HCT116 (cell line): Measurements from ENCODE around the gene PDLIM3. TPM values are rescaled to one million over a fixed set of nuclear protein-coding genes. Genes with fewer than 3 reads are reported as not detected.

Source experiments
- ATAC-seq: fragments of 200-7000 bp; cut with Tn5 transposase; 2 replicates; pipeline ENCODE4 v1.9.1; 2020; ENCODE audit warnings: mild to moderate bottlenecking, moderate library complexity
- BruUV-seq: library from RNA; stranded (reverse); fragments of 400-500 nt; replicated peaks from 2 replicates; lab custom pipeline; 2021; lab: Mats Ljungman, UMichigan
- CTCF ChIA-PET: fragments of 300-600 bp; sonication (Branson Sonifier 250); formaldehyde crosslinking; loops from one replicate; lab custom pipeline; 2021; ENCODE audit warnings: antibody characterized with exemption; lab: Charles Lee
- POLR2A ChIA-PET: fragments of 300-600, 350-600 bp; sonication (Branson Sonifier 250); formaldehyde crosslinking; loops from one replicate; lab custom pipeline; 2021; ENCODE audit warnings: antibody characterized with exemption; lab: Charles Lee
- RAD21 ChIA-PET, 2 experiments: fragments of 300-600 bp; sonication (Branson Sonifier 250); formaldehyde crosslinking; loops; one replicate each; lab custom pipeline; 2023; ENCODE audit warnings: low total read pairs in 2 of 2; ENCODE audit not compliant: uncharacterized antibody in 2 of 2, unreplicated experiment in 2 of 2, low non-redundant PET in 1 of 2; lab: Charles Lee
- DNase-seq: peaks from one replicate; pipeline ENCODE4 v3.0.0-alpha.2; 2010; ENCODE audit warnings: low read depth, low spot score
- H2AFZ ChIP-seq: fragments of 200-600 bp; shearing (Covaris generic), sonication (generic); 2 replicates; pipeline ENCODE4 v1.6.1; 2017; ENCODE audit warnings: low read depth, mixed run types, mixed read lengths, antibody characterized with exemption, low read length; ENCODE audit not compliant: poor library complexity, severe bottlenecking
- H3K27ac ChIP-seq: 2 replicates; pipeline ENCODE4 v1.5.1; 2012; ENCODE audit warnings: low read depth, low read length
- H3K27me3 ChIP-seq: fragments of 200-600 bp; sonication (generic); 2 replicates; pipeline ENCODE4 v1.6.1; 2016; ENCODE audit warnings: mixed run types, low read length, mixed read lengths; ENCODE audit not compliant: insufficient read depth
- H3K36me3 ChIP-seq, 2 experiments: fragments of 200-500 bp in 1 of 2; fragments of 200-600 bp in 1 of 2; sonication (Bioruptor generic) in 1 of 2; sonication (generic) in 1 of 2; 2 replicates each; pipeline versions ENCODE4 v1.5.1 to v1.6.1; 2014 to 2016; ENCODE audit warnings: low read length in 2 of 2, inconsistent platforms in 1 of 2, mixed read lengths in 1 of 2, mixed run types in 1 of 2; ENCODE audit not compliant: insufficient read depth in 2 of 2, control insufficient read depth in 1 of 2
- H3K4me1 ChIP-seq, 2 experiments: fragments of 200-600 bp in 1 of 2; sonication (generic) in 1 of 2; 2 replicates each; pipeline versions ENCODE4 v1.5.1 to v1.6.1; 2012 to 2017; ENCODE audit warnings: low read length in 2 of 2, inconsistent platforms in 1 of 2, mild to moderate bottlenecking in 1 of 2, mixed read lengths in 1 of 2, mixed run types in 1 of 2, moderate library complexity in 1 of 2; ENCODE audit not compliant: insufficient read depth in 2 of 2, control insufficient read depth in 1 of 2
- H3K4me2 ChIP-seq: fragments of 200-600 bp; sonication (generic); 2 replicates; pipeline ENCODE4 v1.6.1; 2017; ENCODE audit warnings: mixed run types, low read length, mixed read lengths
- H3K4me3 ChIP-seq, 2 experiments: fragments of 200-600 bp in 1 of 2; sonication (generic) in 1 of 2; replicated peaks in 1 of 2; 2 replicates each; pipeline ENCODE4 v1.5.1; 2011 to 2016; ENCODE audit warnings: low read length in 2 of 2, control low read depth in 1 of 2, low read depth in 1 of 2, mild to moderate bottlenecking in 1 of 2, mixed read lengths in 1 of 2, mixed run types in 1 of 2
- H3K79me2 ChIP-seq: fragments of 200-600 bp; sonication (generic); 2 replicates; pipeline ENCODE4 v1.6.1; 2017; ENCODE audit warnings: mild to moderate bottlenecking, mixed run types, low read length, moderate library complexity, mixed read lengths; ENCODE audit not compliant: insufficient read depth
- H3K9ac ChIP-seq: fragments of 200-600 bp; sonication (generic); 2 replicates; pipeline ENCODE4 v1.6.1; 2016; ENCODE audit warnings: low read length, mixed read lengths
- H3K9me2 ChIP-seq: fragments of 200-600 bp; sonication (generic), shearing (Covaris generic); 2 replicates; pipeline ENCODE4 v1.6.1; 2017; ENCODE audit warnings: mixed run types, mild to moderate bottlenecking, moderate library complexity; ENCODE audit not compliant: insufficient read depth
- H3K9me3 ChIP-seq, 2 experiments: fragments of 200-500 bp in 1 of 2; fragments of 200-600 bp in 1 of 2; sonication (Bioruptor generic) in 1 of 2; sonication (generic) in 1 of 2; 2 replicates each; pipeline ENCODE4 v1.6.1; 2014 to 2017; ENCODE audit warnings: low read length in 2 of 2, mixed read lengths in 2 of 2, inconsistent platforms in 1 of 2, low read depth in 1 of 2, mild to moderate bottlenecking in 1 of 2, mixed run types in 1 of 2, moderate library complexity in 1 of 2; ENCODE audit not compliant: control insufficient read depth in 1 of 2, insufficient read depth in 1 of 2
- H4K20me1 ChIP-seq: fragments of 200-600 bp; sonication (generic), shearing (Covaris generic); 2 replicates; pipeline ENCODE4 v1.6.1; 2017; ENCODE audit warnings: mixed run types, mild to moderate bottlenecking, moderate library complexity; ENCODE audit not compliant: insufficient read depth
- ATF3 ChIP-seq: IDR thresholded peaks from 2 replicates; pipeline ENCODE4 v1.6.1; 2012
- CBX3 ChIP-seq: IDR thresholded peaks from 2 replicates; pipeline ENCODE4 v1.6.1; 2012; ENCODE audit warnings: low read depth
- CEBPB ChIP-seq: IDR thresholded peaks from 2 replicates; pipeline ENCODE4 v1.6.1; 2012; ENCODE audit warnings: low read depth
- CTCF ChIP-seq, 3 experiments: fragments of 200-600 bp in 1 of 3; sonication (generic) in 1 of 3; IDR thresholded peaks in 2 of 3; conservative IDR thresholded peaks in 1 of 3; 2 replicates each; pipeline ENCODE4 v1.5.1; 2012 to 2017; ENCODE audit warnings: low read depth in 2 of 3, low read length in 2 of 3, antibody characterized with exemption in 1 of 3, borderline replicate concordance in 1 of 3, control low read depth in 1 of 3, mild to moderate bottlenecking in 1 of 3, mixed read lengths in 1 of 3, mixed run types in 1 of 3, moderate library complexity in 1 of 3; ENCODE audit not compliant: insufficient read depth in 1 of 3
- EGR1 ChIP-seq: IDR thresholded peaks from 2 replicates; pipeline ENCODE4 v1.6.1; 2012; ENCODE audit warnings: low read depth
- ELF1 ChIP-seq: IDR thresholded peaks from 2 replicates; pipeline ENCODE4 v1.6.1; 2012; ENCODE audit warnings: low read depth, borderline replicate concordance
- JUND ChIP-seq: IDR thresholded peaks from 2 replicates; pipeline ENCODE4 v1.6.1; 2012
- MAX ChIP-seq: IDR thresholded peaks from 2 replicates; pipeline ENCODE4 v1.6.1; 2012
- POLR2AphosphoS5 ChIP-seq: IDR thresholded peaks from 2 replicates; pipeline ENCODE4 v1.6.1; 2011; ENCODE audit warnings: mild to moderate bottlenecking, low read depth, low read length, moderate library complexity
- RAD21 ChIP-seq: IDR thresholded peaks from 2 replicates; pipeline ENCODE4 v1.6.1; 2012; ENCODE audit warnings: low read depth, mild to moderate bottlenecking
- SIN3A ChIP-seq: IDR thresholded peaks from 2 replicates; pipeline ENCODE4 v1.6.1; 2012; ENCODE audit warnings: low read depth
- SP1 ChIP-seq: IDR thresholded peaks from 2 replicates; pipeline ENCODE4 v1.6.1; 2012; ENCODE audit warnings: low read depth
- TCF7L2 ChIP-seq: IDR thresholded peaks from 2 replicates; pipeline ENCODE4 v1.7.0; 2011; ENCODE audit warnings: borderline replicate concordance, inconsistent platforms; ENCODE audit not compliant: insufficient read depth, insufficient read length; ENCODE audit errors: extremely low read depth
- YY1 ChIP-seq: IDR thresholded peaks from 2 replicates; pipeline ENCODE4 v1.6.1; 2011; ENCODE audit warnings: low read length, low read depth, moderate library complexity, mild to moderate bottlenecking; ENCODE audit not compliant: insufficient replicate concordance; ENCODE audit errors: extremely low read depth
- ZBTB33 ChIP-seq: IDR thresholded peaks from 2 replicates; pipeline ENCODE4 v1.6.1; 2011; ENCODE audit warnings: mild to moderate bottlenecking, low read length, moderate library complexity; ENCODE audit not compliant: insufficient replicate concordance; ENCODE audit errors: extremely low read depth
- ZNF274 ChIP-seq: fragments of 200-500 bp; sonication (Bioruptor generic); IDR thresholded peaks from 2 replicates; pipeline ENCODE4 v1.6.1; 2014; ENCODE audit warnings: mild to moderate bottlenecking, low read depth, low read length, inconsistent platforms
- intact Hi-C: fragments of 100-400 bp; cut with micrococcal nuclease; formaldehyde crosslinking; loops from 2 replicates; pipeline ENCODE4 v1.10.0; 2022
- total RNA-seq: library from RNA; stranded (reverse); gene quantifications from one replicate; pipeline ENCODE4 v1.2.1, GENCODE V29; 2021; ENCODE audit not compliant: unreplicated experiment

PDLIM3 gene
- total RNA-seq, 1 experiment from 2014 or later, result 11.5 TPM

- H3K9me2 ChIP-seq, result no peaks in the 10 kb centered on the region
- TF ChIP-seq RAD21, result 0 out of 2 replicates have a peak, but pooled peaks have one; percentile 2
- TF ChIP-seq ZBTB33, result no peak
- TF ChIP-seq CEBPB, result peak; percentile 60; the same call in 1 of the 2 replicates
- no peak for TF ChIP-seq SIN3A
- TF ChIP-seq POLR2AphosphoS5, result no peak
- no peak for TF ChIP-seq JUND
- TF ChIP-seq CTCF (IDR thresholded peaks at IDR 0.05 in 2 of 3, conservative IDR thresholded peaks at IDR 0.05 in 1 of 3; ENCODE audit: borderline replicate concordance in 1 of 3, insufficient read depth in 1 of 3, low read depth in 2 of 3, low read length in 2 of 3), result no peak
- TF ChIP-seq TCF7L2, result peak; percentile 80
- TF ChIP-seq ELF1, result no peak
- TF ChIP-seq YY1, result no peak
- no peak for TF ChIP-seq ZNF274
- TF ChIP-seq CBX3, result peak; percentile 24; the same call in 1 of the 2 replicates
- TF ChIP-seq MAX, result peak; percentile 68
- no peak for TF ChIP-seq EGR1
- TF ChIP-seq SP1, result peak; percentile 40; the same call in 1 of the 2 replicates
- TF ChIP-seq ATF3, result no peak
- TF ChIP-seq, all 23 proteins: peak for 6
- H3K4me2 ChIP-seq, result 0 out of 2 replicates have a peak overlapping the region, but pooled peaks have one; percentile 4
- H3K27me3 ChIP-seq, result no peaks in the 10 kb centered on the region
- peaks cover 9 to 24% of the 10 kb centered on the region in 2 experiments; a peak in 3 of 4 replicates for H3K4me1 ChIP-seq
- H3K9ac ChIP-seq, result no peak overlapping the region
- H3K36me3 ChIP-seq, result no peaks in the 10 kb centered on the region
- H3K79me2 ChIP-seq, result no peaks in the 10 kb centered on the region
- no peaks in the 10 kb centered on the region for H4K20me1 ChIP-seq
- intact Hi-C loops, result no loop called here
- DNase-seq (peak; percentile 18), ATAC-seq (peak; percentile 35; the same call in 1 of the 2 replicates)
- POLR2A ChIA-PET, result interaction anchor here (0.8 kb wide), 1 partner anchor 27 kb away, joined by 3 read pairs; the partner anchor contains the start of gene PDLIM3
- no TSS peak for BruUV-seq
- H3K27ac ChIP-seq, result no peak overlapping the region
- RAD21 ChIA-PET, result no interaction called here
- H3K9me3 ChIP-seq, result no peaks in the 10 kb centered on the region
- CTCF ChIA-PET, result interaction anchor here (1.0 kb wide), 1 partner anchor 530 kb away, joined by 4 read pairs; no protein-coding TSS in a partner anchor
- H2AFZ ChIP-seq, result no peak overlapping the region
- H3K4me3 ChIP-seq, result no peak overlapping the region
Measured at GRCh38 chr4:185508181-185508580, 27.1 kb downstream of the PDLIM3 start.
